HEK293 (cell line): ENCODE data around the gene NLRP1.

Source experiments
- CTCF ChIA-PET: fragments of 350-600 bp; formaldehyde crosslinking; extraction: SDS; loops from one replicate; lab custom pipeline; 2021; ENCODE audit warnings: antibody characterized with exemption; lab: Yijun Ruan, JAX
- POLR2A ChIA-PET: fragments of 300-600 bp; formaldehyde crosslinking; extraction: SDS; loops from one replicate; lab custom pipeline; 2020; ENCODE audit warnings: antibody characterized with exemption, inconsistent platforms; lab: Yijun Ruan, JAX
- H3K27ac ChIP-seq: fragments of 200-500 bp; sonication (Bioruptor generic); 2 replicates; pipeline ENCODE4 v1.5.1; 2014; ENCODE audit warnings: low read depth, low read length, control low read depth, inconsistent platforms; ENCODE audit errors: extremely low read depth
- H3K36me3 ChIP-seq, 2 experiments: fragments of 200-500 bp in 1 of 2; sonication (Bioruptor generic) in 1 of 2; 1 replicate in 1 of 2; 2 replicates in 1 of 2; pipeline ENCODE4 v1.5.1; 2014 to 2017; ENCODE audit warnings: inconsistent platforms in 2 of 2, low read length in 2 of 2; ENCODE audit not compliant: control insufficient read depth in 2 of 2, insufficient read depth in 1 of 2
- H3K4me1 ChIP-seq: fragments of 200-500 bp; sonication (Bioruptor generic); 2 replicates; pipeline ENCODE4 v1.5.1; 2014; ENCODE audit warnings: mild to moderate bottlenecking, low read length, inconsistent platforms; ENCODE audit not compliant: control insufficient read depth, insufficient read depth
- H3K4me3 ChIP-seq: 2 replicates; pipeline ENCODE4 v1.5.1; 2011; ENCODE audit warnings: low read depth, mild to moderate bottlenecking, control low read depth, low read length, moderate library complexity
- H3K9me3 ChIP-seq: fragments of 200-500 bp; sonication (Bioruptor generic); 2 replicates; pipeline ENCODE4 v1.5.1; 2014; ENCODE audit warnings: low read depth, low read length, inconsistent platforms; ENCODE audit not compliant: control insufficient read depth, insufficient read depth
- HOXA7 ChIP-seq: sonication (generic); formaldehyde crosslinking; IDR thresholded peaks from 2 replicates; pipeline ENCODE4 v1.8.1; 2022; ENCODE audit warnings: missing genetic modification reagents, borderline replicate concordance
- SP3 ChIP-seq: fragments of 450-650 bp; formaldehyde crosslinking; IDR thresholded peaks from 2 replicates; pipeline ENCODE4 v1.5.1; 2016; ENCODE audit warnings: missing biosample characterization, missing genetic modification characterization
- TCF7L2 ChIP-seq: IDR thresholded peaks from 2 replicates; pipeline ENCODE4 v1.6.1; 2011; ENCODE audit warnings: low read depth, mild to moderate bottlenecking, inconsistent platforms, low read length, moderate library complexity, borderline replicate concordance
- ZNF202 ChIP-seq: fragments of 450-650 bp; formaldehyde crosslinking; IDR thresholded peaks from 2 replicates; pipeline ENCODE4 v1.5.1; 2016; ENCODE audit warnings: missing biosample characterization, missing genetic modification characterization, borderline replicate concordance
- ZNF292 ChIP-seq: fragments of 450-650 bp; formaldehyde crosslinking; IDR thresholded peaks from 2 replicates; pipeline ENCODE4 v1.5.1; 2016; ENCODE audit warnings: low read depth, missing biosample characterization, missing genetic modification characterization, borderline replicate concordance
- ZNF404 ChIP-seq: fragments of 450-650 bp; formaldehyde crosslinking; IDR thresholded peaks from 2 replicates; pipeline ENCODE4 v1.5.1; 2017; ENCODE audit warnings: missing biosample characterization, missing genetic modification characterization
- ZNF510 ChIP-seq: fragments of 450-650 bp; formaldehyde crosslinking; IDR thresholded peaks from 2 replicates; pipeline ENCODE4 v1.5.1; 2018; ENCODE audit warnings: mild to moderate bottlenecking, missing genetic modification characterization, missing biosample characterization; ENCODE audit not compliant: insufficient replicate concordance
- ZNF585B ChIP-seq: fragments of 450-650 bp; formaldehyde crosslinking; IDR thresholded peaks from 2 replicates; pipeline ENCODE4 v1.5.1; 2016; ENCODE audit warnings: missing biosample characterization, missing genetic modification characterization
- ZNF610 ChIP-seq: fragments of 450-650 bp; formaldehyde crosslinking; IDR thresholded peaks from 2 replicates; pipeline ENCODE4 v1.5.1; 2016; ENCODE audit warnings: missing biosample characterization, missing genetic modification characterization, borderline replicate concordance
- ZNF654 ChIP-seq: fragments of 450-650 bp; formaldehyde crosslinking; IDR thresholded peaks from 2 replicates; pipeline ENCODE4 v1.5.1; 2016; ENCODE audit warnings: low read depth, missing biosample characterization, missing genetic modification characterization
- TF ChIP-seq, protein P1 (sequence below): fragments of 450-650 bp; formaldehyde crosslinking; IDR thresholded peaks from 2 replicates; pipeline ENCODE4 v1.5.1; 2016; ENCODE audit warnings: missing biosample characterization, missing genetic modification characterization
- TF ChIP-seq, protein P2 (sequence below): fragments of 450-650 bp; formaldehyde crosslinking; conservative IDR thresholded peaks from 2 replicates; pipeline ENCODE4 v1.5.1; 2016; ENCODE audit warnings: low read depth, missing biosample characterization, missing genetic modification characterization
- TF ChIP-seq, protein P3 (sequence below): fragments of 450-650 bp; IDR thresholded peaks from 2 replicates; pipeline ENCODE4 v1.5.1; 2018; ENCODE audit warnings: missing biosample characterization, missing genetic modification characterization
- TF ChIP-seq, protein P4 (sequence below): fragments of 450-650 bp; formaldehyde crosslinking; IDR thresholded peaks from 2 replicates; pipeline ENCODE4 v1.5.1; 2016; ENCODE audit warnings: missing biosample characterization, missing genetic modification characterization
- TF ChIP-seq, protein P5 (sequence below): fragments of 450-650 bp; IDR thresholded peaks from 2 replicates; pipeline ENCODE4 v1.5.1; 2018; ENCODE audit warnings: missing biosample characterization, mild to moderate bottlenecking, missing genetic modification characterization
- TF ChIP-seq, protein P6 (sequence below): fragments of 450-650 bp; formaldehyde crosslinking; IDR thresholded peaks from 2 replicates; pipeline ENCODE4; 2016; ENCODE audit warnings: missing biosample characterization, missing genetic modification characterization
- TF ChIP-seq, protein P7 (sequence below): fragments of 450-650 bp; formaldehyde crosslinking; IDR thresholded peaks from 2 replicates; pipeline ENCODE4 v1.5.1; 2016; ENCODE audit warnings: missing biosample characterization, missing genetic modification characterization
- TF ChIP-seq, protein P8 (sequence below): fragments of 450-650 bp; formaldehyde crosslinking; IDR thresholded peaks from 2 replicates; pipeline ENCODE4 v1.5.1; 2016; ENCODE audit warnings: missing biosample characterization, missing genetic modification characterization

NLRP1 gene

DNA sequence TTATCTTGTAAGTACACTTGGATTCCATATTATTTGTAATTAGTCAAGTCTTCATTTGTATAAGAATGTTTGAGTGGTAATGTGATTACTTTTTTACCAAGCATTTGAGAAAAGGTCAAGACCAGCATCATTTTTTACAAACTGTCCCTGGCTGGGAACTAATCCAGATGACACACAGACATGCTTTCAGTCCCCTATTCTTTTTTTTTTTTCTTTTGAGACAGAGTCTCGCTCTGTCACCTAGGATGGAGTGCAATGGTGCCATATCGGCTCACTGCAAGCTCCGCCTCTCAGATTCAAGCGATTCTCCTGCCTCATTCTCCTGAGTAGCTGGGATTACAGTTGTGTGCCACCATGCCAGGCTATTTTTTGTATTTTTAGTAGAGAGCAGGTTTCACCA lies 102.9 kb downstream of the NLRP1 start:
- CTCF ChIA-PET = interaction anchor here (0.7 kb wide), 1 partner anchor 1147 kb away, joined by 4 read pairs; no protein-coding TSS in a partner anchor
- TF ChIP-seq, protein P1, sequence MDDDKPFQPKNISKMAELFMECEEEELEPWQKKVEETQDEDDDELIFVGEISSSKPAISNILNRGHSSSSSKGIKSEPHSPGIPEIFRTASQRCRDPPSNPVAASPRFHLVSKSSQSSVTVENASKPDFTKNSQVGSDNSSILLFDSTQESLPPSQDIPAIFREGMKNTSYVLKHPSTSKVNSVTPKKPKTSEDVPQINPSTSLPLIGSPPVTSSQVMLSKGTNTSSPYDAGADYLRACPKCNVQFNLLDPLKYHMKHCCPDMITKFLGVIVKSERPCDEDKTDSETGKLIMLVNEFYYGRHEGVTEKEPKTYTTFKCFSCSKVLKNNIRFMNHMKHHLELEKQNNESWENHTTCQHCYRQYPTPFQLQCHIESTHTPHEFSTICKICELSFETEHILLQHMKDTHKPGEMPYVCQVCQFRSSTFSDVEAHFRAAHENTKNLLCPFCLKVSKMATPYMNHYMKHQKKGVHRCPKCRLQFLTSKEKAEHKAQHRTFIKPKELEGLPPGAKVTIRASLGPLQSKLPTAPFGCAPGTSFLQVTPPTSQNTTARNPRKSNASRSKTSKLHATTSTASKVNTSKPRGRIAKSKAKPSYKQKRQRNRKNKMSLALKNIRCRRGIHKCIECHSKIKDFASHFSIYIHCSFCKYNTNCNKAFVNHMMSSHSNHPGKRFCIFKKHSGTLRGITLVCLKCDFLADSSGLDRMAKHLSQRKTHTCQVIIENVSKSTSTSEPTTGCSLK (tag by site-specific recombination) = no peak
- TF ChIP-seq, protein P2, sequence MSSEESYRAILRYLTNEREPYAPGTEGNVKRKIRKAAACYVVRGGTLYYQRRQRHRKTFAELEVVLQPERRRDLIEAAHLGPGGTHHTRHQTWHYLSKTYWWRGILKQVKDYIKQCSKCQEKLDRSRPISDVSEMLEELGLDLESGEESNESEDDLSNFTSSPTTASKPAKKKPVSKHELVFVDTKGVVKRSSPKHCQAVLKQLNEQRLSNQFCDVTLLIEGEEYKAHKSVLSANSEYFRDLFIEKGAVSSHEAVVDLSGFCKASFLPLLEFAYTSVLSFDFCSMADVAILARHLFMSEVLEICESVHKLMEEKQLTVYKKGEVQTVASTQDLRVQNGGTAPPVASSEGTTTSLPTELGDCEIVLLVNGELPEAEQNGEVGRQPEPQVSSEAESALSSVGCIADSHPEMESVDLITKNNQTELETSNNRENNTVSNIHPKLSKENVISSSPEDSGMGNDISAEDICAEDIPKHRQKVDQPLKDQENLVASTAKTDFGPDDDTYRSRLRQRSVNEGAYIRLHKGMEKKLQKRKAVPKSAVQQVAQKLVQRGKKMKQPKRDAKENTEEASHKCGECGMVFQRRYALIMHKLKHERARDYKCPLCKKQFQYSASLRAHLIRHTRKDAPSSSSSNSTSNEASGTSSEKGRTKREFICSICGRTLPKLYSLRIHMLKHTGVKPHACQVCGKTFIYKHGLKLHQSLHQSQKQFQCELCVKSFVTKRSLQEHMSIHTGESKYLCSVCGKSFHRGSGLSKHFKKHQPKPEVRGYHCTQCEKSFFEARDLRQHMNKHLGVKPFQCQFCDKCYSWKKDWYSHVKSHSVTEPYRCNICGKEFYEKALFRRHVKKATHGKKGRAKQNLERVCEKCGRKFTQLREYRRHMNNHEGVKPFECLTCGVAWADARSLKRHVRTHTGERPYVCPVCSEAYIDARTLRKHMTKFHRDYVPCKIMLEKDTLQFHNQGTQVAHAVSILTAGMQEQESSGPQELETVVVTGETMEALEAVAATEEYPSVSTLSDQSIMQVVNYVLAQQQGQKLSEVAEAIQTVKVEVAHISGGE = no peak
- TF ChIP-seq ZNF510 (no peak), TCF7L2 (no peak)
- Histone ChIP-seq H3K4me3 (no peak overlapping the region), H3K9me3 (no peaks in the 10 kb centered on the region; the same call in 1 of the 2 replicates), H3K36me3 (peaks cover 73 to 85% of the 10 kb centered on the region in 2 experiments), H3K4me1 (no peaks in the 10 kb centered on the region), H3K27ac (no peak overlapping the region)
- POLR2A ChIA-PET = interaction anchor here (0.7 to 1.6 kb wide), 2 partner anchors 11 to 218 kb away, joined by 3 to 4 read pairs; no protein-coding TSS in a partner anchor

DNA sequence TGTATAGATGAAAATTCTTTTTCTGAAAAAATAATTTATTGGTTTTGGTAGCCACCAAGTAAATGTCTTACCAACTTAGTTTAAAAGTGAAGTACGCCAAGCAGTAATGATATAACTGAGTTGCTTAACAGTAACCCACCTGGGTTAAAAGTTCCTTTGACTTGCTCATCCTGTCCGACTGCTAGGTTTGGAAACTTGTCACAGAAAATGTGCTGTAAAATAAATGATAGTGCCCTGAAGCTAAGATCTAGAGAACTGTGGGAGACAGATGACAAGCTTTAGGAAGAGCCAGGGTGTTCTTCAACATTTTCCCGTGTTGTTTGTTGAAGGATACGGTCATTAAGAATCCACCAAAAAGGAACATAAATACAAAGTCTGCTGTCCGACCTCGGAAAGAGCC lies 103.3 kb downstream of the NLRP1 start:
- Histone ChIP-seq H3K36me3 (peaks cover 77 to 89% of the 10 kb centered on the region in 2 experiments), H3K27ac (no peak overlapping the region), H3K4me3 (no peak overlapping the region), H3K4me1 (no peaks in the 10 kb centered on the region), H3K9me3 (no peaks in the 10 kb centered on the region; the same call in 1 of the 2 replicates)
- CTCF ChIA-PET = interaction anchor here (0.7 kb wide), 1 partner anchor 42 kb away, joined by 4 read pairs; the partner anchor contains the start of gene C1QBP
- POLR2A ChIA-PET = interaction anchor here (0.6 to 1.6 kb wide), 2 partner anchors 10 to 1803 kb away, joined by 3 to 4 read pairs; no protein-coding TSS in a partner anchor
- TF ChIP-seq, protein P3, sequence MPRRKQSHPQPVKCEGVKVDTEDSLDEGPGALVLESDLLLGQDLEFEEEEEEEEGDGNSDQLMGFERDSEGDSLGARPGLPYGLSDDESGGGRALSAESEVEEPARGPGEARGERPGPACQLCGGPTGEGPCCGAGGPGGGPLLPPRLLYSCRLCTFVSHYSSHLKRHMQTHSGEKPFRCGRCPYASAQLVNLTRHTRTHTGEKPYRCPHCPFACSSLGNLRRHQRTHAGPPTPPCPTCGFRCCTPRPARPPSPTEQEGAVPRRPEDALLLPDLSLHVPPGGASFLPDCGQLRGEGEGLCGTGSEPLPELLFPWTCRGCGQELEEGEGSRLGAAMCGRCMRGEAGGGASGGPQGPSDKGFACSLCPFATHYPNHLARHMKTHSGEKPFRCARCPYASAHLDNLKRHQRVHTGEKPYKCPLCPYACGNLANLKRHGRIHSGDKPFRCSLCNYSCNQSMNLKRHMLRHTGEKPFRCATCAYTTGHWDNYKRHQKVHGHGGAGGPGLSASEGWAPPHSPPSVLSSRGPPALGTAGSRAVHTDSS (tag by site-specific recombination) = no peak
- TF ChIP-seq, protein P4, sequence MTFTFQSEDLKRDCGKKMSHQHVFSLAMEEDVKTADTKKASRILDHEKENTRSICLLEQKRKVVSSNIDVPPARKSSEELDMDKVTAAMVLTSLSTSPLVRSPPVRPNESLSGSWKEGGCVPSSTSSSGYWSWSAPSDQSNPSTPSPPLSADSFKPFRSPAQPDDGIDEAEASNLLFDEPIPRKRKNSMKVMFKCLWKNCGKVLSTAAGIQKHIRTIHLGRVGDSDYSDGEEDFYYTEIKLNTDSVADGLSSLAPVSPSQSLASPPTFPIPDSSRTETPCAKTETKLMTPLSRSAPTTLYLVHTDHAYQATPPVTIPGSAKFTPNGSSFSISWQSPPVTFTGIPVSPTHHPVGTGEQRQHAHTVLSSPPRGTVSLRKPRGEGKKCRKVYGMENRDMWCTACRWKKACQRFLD (tag by site-specific recombination) = no peak
- TF ChIP-seq, protein P5, sequence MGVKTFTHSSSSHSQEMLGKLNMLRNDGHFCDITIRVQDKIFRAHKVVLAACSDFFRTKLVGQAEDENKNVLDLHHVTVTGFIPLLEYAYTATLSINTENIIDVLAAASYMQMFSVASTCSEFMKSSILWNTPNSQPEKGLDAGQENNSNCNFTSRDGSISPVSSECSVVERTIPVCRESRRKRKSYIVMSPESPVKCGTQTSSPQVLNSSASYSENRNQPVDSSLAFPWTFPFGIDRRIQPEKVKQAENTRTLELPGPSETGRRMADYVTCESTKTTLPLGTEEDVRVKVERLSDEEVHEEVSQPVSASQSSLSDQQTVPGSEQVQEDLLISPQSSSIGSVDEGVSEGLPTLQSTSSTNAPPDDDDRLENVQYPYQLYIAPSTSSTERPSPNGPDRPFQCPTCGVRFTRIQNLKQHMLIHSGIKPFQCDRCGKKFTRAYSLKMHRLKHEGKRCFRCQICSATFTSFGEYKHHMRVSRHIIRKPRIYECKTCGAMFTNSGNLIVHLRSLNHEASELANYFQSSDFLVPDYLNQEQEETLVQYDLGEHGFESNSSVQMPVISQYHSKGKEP (tag by site-specific recombination) = no peak
- TF ChIP-seq, protein P6, sequence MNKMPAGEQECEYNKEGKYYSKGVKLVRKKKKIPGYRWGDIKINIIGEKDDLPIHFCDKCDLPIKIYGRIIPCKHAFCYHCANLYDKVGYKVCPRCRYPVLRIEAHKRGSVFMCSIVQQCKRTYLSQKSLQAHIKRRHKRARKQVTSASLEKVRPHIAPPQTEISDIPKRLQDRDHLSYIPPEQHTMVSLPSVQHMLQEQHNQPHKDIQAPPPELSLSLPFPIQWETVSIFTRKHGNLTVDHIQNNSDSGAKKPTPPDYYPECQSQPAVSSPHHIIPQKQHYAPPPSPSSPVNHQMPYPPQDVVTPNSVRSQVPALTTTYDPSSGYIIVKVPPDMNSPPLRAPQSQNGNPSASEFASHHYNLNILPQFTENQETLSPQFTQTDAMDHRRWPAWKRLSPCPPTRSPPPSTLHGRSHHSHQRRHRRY (tag by site-specific recombination) = no peak
- TF ChIP-seq ZNF654 (tag by site-specific recombination) = no peak
- TF ChIP-seq ZNF292 = no peak
- no peak for TF ChIP-seq HOXA7 (CRISPR knock-in tag)
- TF ChIP-seq SP3 (tag by site-specific recombination) = no peak
- TF ChIP-seq ZNF202 = no peak
- TF ChIP-seq ZNF610 = no peak
- TF ChIP-seq, protein P7, sequence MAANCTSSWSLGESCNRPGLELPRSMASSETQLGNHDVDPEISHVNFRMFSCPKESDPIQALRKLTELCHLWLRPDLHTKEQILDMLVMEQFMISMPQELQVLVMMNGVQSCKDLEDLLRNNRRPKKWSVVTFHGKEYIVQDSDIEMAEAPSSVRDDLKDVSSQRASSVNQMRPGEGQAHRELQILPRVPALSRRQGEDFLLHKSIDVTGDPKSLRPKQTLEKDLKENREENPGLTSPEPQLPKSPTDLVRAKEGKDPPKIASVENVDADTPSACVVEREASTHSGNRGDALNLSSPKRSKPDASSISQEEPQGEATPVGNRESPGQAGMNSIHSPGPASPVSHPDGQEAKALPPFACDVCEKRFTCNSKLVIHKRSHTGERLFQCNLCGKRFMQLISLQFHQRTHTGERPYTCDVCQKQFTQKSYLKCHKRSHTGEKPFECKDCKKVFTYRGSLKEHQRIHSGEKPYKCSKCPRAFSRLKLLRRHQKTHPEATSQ (tag by site-specific recombination) = no peak
- TF ChIP-seq ZNF404 = no peak
- TF ChIP-seq ZNF585B (tag by site-specific recombination) = no peak
- TF ChIP-seq, protein P8, sequence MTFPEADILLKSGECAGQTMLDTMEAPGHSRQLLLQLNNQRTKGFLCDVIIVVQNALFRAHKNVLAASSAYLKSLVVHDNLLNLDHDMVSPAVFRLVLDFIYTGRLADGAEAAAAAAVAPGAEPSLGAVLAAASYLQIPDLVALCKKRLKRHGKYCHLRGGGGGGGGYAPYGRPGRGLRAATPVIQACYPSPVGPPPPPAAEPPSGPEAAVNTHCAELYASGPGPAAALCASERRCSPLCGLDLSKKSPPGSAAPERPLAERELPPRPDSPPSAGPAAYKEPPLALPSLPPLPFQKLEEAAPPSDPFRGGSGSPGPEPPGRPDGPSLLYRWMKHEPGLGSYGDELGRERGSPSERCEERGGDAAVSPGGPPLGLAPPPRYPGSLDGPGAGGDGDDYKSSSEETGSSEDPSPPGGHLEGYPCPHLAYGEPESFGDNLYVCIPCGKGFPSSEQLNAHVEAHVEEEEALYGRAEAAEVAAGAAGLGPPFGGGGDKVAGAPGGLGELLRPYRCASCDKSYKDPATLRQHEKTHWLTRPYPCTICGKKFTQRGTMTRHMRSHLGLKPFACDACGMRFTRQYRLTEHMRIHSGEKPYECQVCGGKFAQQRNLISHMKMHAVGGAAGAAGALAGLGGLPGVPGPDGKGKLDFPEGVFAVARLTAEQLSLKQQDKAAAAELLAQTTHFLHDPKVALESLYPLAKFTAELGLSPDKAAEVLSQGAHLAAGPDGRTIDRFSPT (tag by site-specific recombination) = no peak
